ENCODE data around the gene TRIM2. TPM values are rescaled to one million over a fixed set of nuclear protein-coding genes. Genes with fewer than 3 reads are reported as not detected.

TRIM2 gene
- total and polyA plus RNA-seq, 2 of the 8 experiments (the other 6 are each of a cell fraction or from before 2014, with no cell fraction given) = 34.0 to 59.8 TPM

- Histone ChIP-seq H3K4me3 (ENCODE audit: extremely low read depth in 1 of 4, insufficient read depth in 2 of 4, low read depth in 3 of 4, low read length in 4 of 4) (no peak overlapping the region), H4K20me1 (replicated peaks in 1 of 2; ENCODE audit: control insufficient read depth in 1 of 2, insufficient read depth in 2 of 2, low read length in 2 of 2) (no peaks in the 10 kb centered on the region), H3K9ac (replicated peaks in 1 of 4; ENCODE audit: extremely low read depth in 1 of 4, low read depth in 3 of 4, low read length in 3 of 4) (no peak overlapping the region), H3K4ac (replicated peaks; ENCODE audit: insufficient read length, low read depth, low read length) (no peak overlapping the region), H3K56ac (replicated peaks; ENCODE audit: insufficient read length, low read depth, low read length) (no peak overlapping the region), H3K14ac (ENCODE audit: insufficient read length) (no peak overlapping the region), H2BK20ac (ENCODE audit: low read length) (no peak overlapping the region), H2BK5ac (ENCODE audit: low read depth, low read length) (no peak overlapping the region), H3K27ac (ENCODE audit: low read depth, low read length) (no peak overlapping the region), H3K9me3 (ENCODE audit: insufficient read depth in 2 of 2, low read depth in 1 of 2, low read length in 1 of 2) (no peaks in the 10 kb centered on the region), H3K79me1 (ENCODE audit: low read depth, low read length) (peaks cover 2% of the 10 kb centered on the region; the same call in 1 of the 2 replicates), H4K8ac (ENCODE audit: extremely low read depth, insufficient read depth, low read length) (no peak overlapping the region), H4K5ac (ENCODE audit: insufficient read length, low read depth, low read length) (no peak overlapping the region), H2AFZ (ENCODE audit: low read length) (no peak overlapping the region), H2BK12ac (ENCODE audit: low read depth, low read length) (no peak overlapping the region), H2BK120ac (replicated peaks; ENCODE audit: low read depth, low read length) (no peak overlapping the region), H2BK15ac (ENCODE audit: low read length) (no peak overlapping the region), H3K23ac (ENCODE audit: insufficient read length) (no peak overlapping the region), H3K23me2 (ENCODE audit: low read depth, low read length) (peaks cover 6% of the 10 kb centered on the region), H3K27me3 (replicated peaks in 1 of 4; ENCODE audit: control insufficient read depth in 3 of 4, extremely low read depth in 1 of 4, insufficient read depth in 3 of 4, low read length in 3 of 4) (no peaks in the 10 kb centered on the region), H3K36me3 (ENCODE audit: control insufficient read depth in 2 of 4, insufficient read depth in 4 of 4, low read length in 3 of 4) (no peaks in the 10 kb centered on the region), H3K4me1 (replicated peaks in 1 of 4; ENCODE audit: control insufficient read depth in 3 of 4, insufficient read depth in 4 of 4, low read length in 3 of 4) (peaks cover 6 to 26% (median 18%) of the 10 kb centered on the region in 4 experiments), H4K91ac (replicated peaks; ENCODE audit: insufficient read length, low read length) (no peak overlapping the region), H3K4me2 (ENCODE audit: insufficient read depth in 1 of 2, low read depth in 2 of 2, low read length in 2 of 2) (no peak overlapping the region), H3K18ac (ENCODE audit: extremely low read depth, low read length) (no peak overlapping the region), H3K79me2 (ENCODE audit: control insufficient read depth in 1 of 2, insufficient read depth in 2 of 2, low read length in 2 of 2) (peaks cover 0 to 2% of the 10 kb centered on the region in 2 experiments; a peak in 1 of 4 replicates), H2AK5ac (ENCODE audit: low read depth, low read length) (no peak overlapping the region)
- WGBS, 2 experiments (ENCODE audit: extremely low coverage in 1 of 2, insufficient coverage in 1 of 2, insufficient read length in 1 of 2, insufficient replicate concordance in 2 of 2, low coverage in 1 of 2, low lambda C conversion rate in 2 of 2, missing lambda C conversion rate in 1 of 2) = 96% methylated on average over 3 of the region's 3 CpGs; no CpG with 5 or more reads in 1 of the 2 experiments
- no peak for FAIRE-seq
- POLR2A ChIA-PET (ENCODE audit: partially characterized antibody) = interaction anchor here (1.1 to 1.3 kb wide), 2 partner anchors 11 to 12 kb away, joined by 3 to 6 read pairs; no protein-coding TSS in a partner anchor
- CTCF ChIA-PET (ENCODE audit: partially characterized antibody) = interaction anchor here (0.6 to 2.1 kb wide), 4 partner anchors 13 to 156 kb away, joined by 3 to 7 read pairs (median 4); no protein-coding TSS in a partner anchor
- no peak for DNase-seq (ENCODE audit: low read depth in 1 of 2, low spot score in 2 of 2)
- TF ChIP-seq YY1 (IDR thresholded peaks at IDR 0.05; ENCODE audit: low read depth, low read length) (no peak), SP4 (IDR thresholded peaks at IDR 0.05; ENCODE audit: low read length) (no peak)
Measured at GRCh38 chr4:153245775-153246174, 41.5 kb downstream of the TRIM2 start.
